ENCODE measurements around the gene PPP2R5B.
A peak's percentile ranks its signal among the peaks of the same experiment; 100 is the strongest.

Gene PPP2R5B

DNA sequence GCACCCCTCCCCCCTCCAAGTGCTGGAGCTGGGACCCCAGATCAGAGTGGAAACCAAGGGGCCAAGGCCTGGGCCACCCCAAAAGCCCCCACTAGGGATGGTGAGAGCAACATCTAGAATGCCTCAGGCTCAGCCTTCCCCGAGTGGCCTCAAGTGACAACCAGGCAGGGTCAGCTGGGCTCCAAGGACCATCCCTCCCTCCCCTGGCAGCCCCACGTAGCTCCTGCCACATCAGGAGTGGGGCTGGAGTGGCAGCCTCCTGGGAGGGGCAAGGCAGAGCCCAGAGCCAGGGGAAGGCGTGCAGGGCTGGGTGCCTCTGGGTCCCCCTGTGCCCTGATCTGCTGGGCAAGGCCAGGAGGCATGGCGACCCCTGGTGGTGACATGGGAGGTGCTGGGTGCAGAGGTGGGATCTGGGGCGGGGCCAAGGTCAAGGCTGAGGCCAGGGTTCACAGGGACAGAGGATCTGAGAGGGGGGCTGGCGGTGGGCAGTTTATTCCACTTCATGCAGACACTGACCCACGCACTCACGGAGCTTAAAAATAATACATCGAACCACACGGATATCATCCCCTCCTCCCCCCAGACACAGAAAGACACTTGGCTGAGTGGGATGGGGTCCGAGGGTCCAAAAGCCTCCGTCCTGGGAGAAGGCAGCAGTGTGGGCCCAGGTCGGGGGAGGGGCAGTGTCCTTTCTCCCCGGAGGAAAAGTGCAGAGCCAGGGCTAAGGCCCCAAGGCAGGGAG is 30.2 kb upstream of the PPP2R5B start:
- no peak overlapping the region for H3K4me3 ChIP-seq (ENCODE audit: low read length)
- TF ChIP-seq, protein P1, sequence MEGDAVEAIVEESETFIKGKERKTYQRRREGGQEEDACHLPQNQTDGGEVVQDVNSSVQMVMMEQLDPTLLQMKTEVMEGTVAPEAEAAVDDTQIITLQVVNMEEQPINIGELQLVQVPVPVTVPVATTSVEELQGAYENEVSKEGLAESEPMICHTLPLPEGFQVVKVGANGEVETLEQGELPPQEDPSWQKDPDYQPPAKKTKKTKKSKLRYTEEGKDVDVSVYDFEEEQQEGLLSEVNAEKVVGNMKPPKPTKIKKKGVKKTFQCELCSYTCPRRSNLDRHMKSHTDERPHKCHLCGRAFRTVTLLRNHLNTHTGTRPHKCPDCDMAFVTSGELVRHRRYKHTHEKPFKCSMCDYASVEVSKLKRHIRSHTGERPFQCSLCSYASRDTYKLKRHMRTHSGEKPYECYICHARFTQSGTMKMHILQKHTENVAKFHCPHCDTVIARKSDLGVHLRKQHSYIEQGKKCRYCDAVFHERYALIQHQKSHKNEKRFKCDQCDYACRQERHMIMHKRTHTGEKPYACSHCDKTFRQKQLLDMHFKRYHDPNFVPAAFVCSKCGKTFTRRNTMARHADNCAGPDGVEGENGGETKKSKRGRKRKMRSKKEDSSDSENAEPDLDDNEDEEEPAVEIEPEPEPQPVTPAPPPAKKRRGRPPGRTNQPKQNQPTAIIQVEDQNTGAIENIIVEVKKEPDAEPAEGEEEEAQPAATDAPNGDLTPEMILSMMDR (IDR thresholded peaks at IDR 0.05; ENCODE audit: insufficient read depth, low read depth, low read length, missing control alignments): peak; percentile 77
- DNase-seq (ENCODE audit: low read depth): peak; percentile 64

DNA sequence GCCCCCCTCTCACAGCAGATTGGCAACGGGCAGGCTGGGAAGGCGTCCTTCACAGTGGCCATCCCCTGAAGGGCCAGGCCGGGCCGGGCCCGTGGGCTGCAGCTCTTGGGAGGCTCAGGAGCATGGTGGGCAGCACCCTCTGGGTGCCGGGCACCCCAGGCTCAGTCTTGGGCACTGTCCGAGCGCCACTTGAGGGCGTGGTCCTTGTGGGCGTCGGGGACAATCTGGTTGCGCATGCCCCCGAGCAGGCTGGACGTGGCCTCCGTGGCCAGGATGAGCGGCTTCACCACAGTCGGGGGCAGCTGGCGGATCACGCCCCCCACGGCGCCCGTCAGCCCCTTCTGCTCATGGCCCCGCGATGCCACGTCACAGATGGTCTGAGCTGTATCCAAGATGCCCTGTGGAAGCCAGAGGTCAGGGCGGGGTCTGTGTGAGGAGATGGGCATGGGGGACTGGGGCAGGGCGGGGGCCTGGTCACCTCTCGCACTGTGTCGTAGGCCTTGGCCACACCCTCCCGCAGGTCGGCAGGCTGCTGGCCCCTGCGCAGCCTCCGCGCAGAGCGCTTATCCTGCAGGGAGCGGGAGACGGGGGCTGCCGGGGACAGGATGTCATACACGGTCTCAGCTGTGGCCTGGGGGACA is 29.6 kb upstream of the PPP2R5B start:
- H3K4me3 ChIP-seq (ENCODE audit: low read length): no peak overlapping the region
- no peak for DNase-seq (ENCODE audit: low read depth)
- TF ChIP-seq, protein P1 (IDR thresholded peaks at IDR 0.05; ENCODE audit: insufficient read depth, low read depth, low read length, missing control alignments): no peak

DNA sequence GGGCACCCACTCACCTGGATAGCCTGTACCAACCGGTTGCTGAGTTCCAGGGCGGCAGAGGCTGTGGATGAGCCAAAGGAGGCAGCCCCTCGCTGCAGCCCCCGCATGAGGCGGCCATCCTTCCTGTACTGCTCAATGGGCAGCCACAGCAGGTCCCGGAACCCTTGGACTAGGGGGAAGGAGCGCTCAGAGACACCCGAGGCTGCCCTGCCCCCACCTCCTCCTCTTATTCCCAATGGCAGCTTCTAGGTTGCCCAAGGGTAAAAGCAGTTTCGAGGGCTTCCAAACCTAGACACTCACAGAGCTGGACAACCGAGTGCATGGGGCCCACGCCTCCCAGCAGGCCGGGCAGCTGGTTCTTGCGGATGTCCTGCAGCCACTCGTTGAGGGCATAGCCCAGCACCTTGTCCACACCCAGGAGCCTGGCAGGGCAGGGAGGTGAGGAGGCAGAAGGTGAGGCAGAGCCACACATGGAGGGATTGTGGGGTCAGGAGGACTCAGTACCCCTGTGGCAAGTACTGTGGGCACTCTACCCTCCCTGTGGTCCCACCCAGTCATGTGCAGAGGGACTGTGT is 28.0 kb upstream of the PPP2R5B start:
- DNase-seq (ENCODE audit: low read depth): no peak
- TF ChIP-seq, protein P1 (IDR thresholded peaks at IDR 0.05; ENCODE audit: insufficient read depth, low read depth, low read length, missing control alignments): no peak
- no peak overlapping the region for H3K4me3 ChIP-seq (ENCODE audit: low read length)

DNA sequence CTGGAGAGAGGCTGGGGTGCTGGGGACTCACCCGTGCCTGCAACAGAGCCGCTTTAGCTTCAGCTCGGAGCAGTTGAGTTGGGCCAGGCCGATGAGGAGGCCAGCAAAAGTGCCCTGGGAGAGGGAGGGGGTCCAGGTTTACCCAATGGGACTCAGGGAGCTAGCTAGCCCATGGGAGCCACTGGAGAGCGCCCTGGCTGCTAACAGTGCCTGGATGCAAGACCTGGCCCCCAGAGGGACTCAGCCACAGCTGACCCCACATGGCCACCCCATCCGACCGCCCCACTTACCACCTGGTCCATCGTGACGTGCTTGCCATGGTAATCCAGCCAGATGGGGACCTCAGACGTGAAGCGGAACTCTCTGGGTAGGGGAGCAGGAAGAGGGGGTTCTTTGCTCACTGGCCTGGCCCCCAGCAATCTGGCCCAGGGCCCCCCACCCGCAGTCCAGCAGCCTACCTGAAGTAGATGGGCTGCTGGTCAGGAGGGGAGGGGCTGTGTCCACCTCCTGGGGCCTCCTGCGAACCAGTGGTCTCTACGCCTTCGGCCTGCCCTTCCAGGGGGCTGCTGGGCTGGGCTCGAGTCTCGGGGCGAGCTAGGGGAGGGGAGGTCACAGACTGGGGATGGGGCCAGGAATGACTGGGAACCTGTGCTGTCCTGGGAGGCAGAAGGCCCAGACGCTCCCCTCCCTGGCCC is 27.0 kb upstream of the PPP2R5B start:
- no peak for DNase-seq (ENCODE audit: low read depth)
- TF ChIP-seq, protein P1 (IDR thresholded peaks at IDR 0.05; ENCODE audit: insufficient read depth, low read depth, low read length, missing control alignments): no peak
- H3K4me3 ChIP-seq (ENCODE audit: low read length): no peak overlapping the region

DNA sequence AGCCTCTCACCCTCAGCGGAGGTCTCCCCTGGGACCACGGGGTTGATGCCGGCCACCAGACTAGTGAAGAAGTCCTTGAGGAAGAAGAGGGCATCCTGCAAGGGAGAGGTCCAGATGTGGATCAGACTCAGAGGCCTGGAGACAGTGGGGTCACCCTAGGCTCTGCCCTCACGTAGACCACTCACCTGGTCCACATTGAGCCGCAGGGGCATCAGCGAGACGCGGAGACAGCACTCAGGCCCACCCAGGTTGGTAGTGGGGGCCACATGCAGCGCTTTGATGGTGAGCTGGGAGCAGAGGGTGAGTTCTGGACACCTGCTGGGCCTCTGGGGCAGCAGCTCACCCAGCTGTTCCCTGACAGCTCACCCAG is 26.4 kb upstream of the PPP2R5B start:
- TF ChIP-seq, protein P1 (IDR thresholded peaks at IDR 0.05; ENCODE audit: insufficient read depth, low read depth, low read length, missing control alignments): no peak

DNA sequence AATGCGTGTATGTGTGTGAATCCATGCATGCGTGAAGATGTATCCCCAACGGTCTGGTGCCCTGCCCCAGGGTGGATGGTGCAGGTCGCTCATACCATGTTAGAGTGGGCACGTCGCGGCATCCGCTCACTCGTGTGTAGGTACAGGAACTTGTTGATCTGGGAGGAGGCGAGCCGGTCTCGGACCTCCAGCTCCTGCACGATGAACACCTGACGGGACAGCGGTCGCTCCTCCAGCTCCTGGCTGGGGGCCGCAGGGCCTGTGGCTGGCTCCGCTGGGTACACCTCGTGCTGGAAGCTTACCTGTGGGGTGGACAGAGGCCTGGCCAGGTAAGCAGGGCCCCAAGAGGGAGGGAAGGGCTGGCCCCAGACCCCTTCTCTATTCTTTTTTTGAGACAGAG is 25.9 kb upstream of the PPP2R5B start:
- H3K4me3 ChIP-seq (ENCODE audit: low read length): no peak overlapping the region
- no peak for DNase-seq (ENCODE audit: low read depth)
- TF ChIP-seq, protein P1 (IDR thresholded peaks at IDR 0.05; ENCODE audit: insufficient read depth, low read depth, low read length, missing control alignments): no peak

More for the DNA sequence above, 26.4 kb upstream of the PPP2R5B start:
- no peak overlapping the region for H3K4me3 ChIP-seq (ENCODE audit: low read length)
- DNase-seq (ENCODE audit: low read depth): no peak

Data from epithelial cell of esophagus (primary cell).